OCI-LY7 (cell line): Measurements from ENCODE around the gene MEIS2. TPM values are rescaled to one million over a fixed set of nuclear protein-coding genes. Genes with fewer than 3 reads are reported as not detected.

Experiments
- BruUV-seq: library from RNA; stranded (reverse); fragments of 400-500 nt; replicated peaks from 2 replicates; lab custom pipeline; 2021; lab: Mats Ljungman, UMichigan
- CTCF ChIA-PET: fragments of 300-600 bp; sonication (Branson Sonifier 250); formaldehyde crosslinking; loops from one replicate; lab custom pipeline; 2022; ENCODE audit warnings: antibody characterized with exemption; ENCODE audit not compliant: unreplicated experiment; lab: Charles Lee
- POLR2A ChIA-PET: fragments of 300-600 bp; sonication (Branson Sonifier 250); formaldehyde crosslinking; loops from one replicate; lab custom pipeline; 2022; ENCODE audit warnings: antibody characterized with exemption; lab: Charles Lee
- DNase-seq: peaks from one replicate; pipeline ENCODE4 v3.0.0-alpha.2; 2015; ENCODE audit warnings: low spot score
- H2AFZ ChIP-seq: fragments of 200-600 bp; sonication (generic), shearing (Covaris generic); 2 replicates; pipeline ENCODE4 v1.6.1; 2014; ENCODE audit warnings: mild to moderate bottlenecking, antibody characterized with exemption, low read length, moderate library complexity
- H3K27ac ChIP-seq: fragments of 200-600 bp; sonication (generic); 2 replicates; pipeline ENCODE4 v1.5.1; 2014; ENCODE audit warnings: mixed run types, low read depth, mild to moderate bottlenecking, moderate library complexity, low read length, inconsistent platforms; ENCODE audit not compliant: poor library complexity, severe bottlenecking
- H3K36me3 ChIP-seq: fragments of 200-600 bp; sonication (generic); 2 replicates; pipeline ENCODE4 v1.6.1; 2014; ENCODE audit warnings: mild to moderate bottlenecking, antibody characterized with exemption, low read length, moderate library complexity, mixed read lengths; ENCODE audit not compliant: insufficient read depth
- H3K4me1 ChIP-seq: fragments of 200-600 bp; sonication (generic); 2 replicates; pipeline ENCODE4 v1.5.1; 2014; ENCODE audit warnings: mild to moderate bottlenecking, low read length; ENCODE audit not compliant: insufficient read depth, poor library complexity, severe bottlenecking
- H3K4me2 ChIP-seq: fragments of 200-600 bp; sonication (generic); 2 replicates; pipeline ENCODE4 v1.6.1; 2014; ENCODE audit warnings: mild to moderate bottlenecking, low read length
- H3K4me3 ChIP-seq: fragments of 200-600 bp; sonication (generic); 2 replicates; pipeline ENCODE4 v1.5.1; 2014; ENCODE audit warnings: mild to moderate bottlenecking, low read depth, low read length; ENCODE audit not compliant: poor library complexity, severe bottlenecking
- H3K79me2 ChIP-seq: fragments of 200-600 bp; sonication (generic); 2 replicates; pipeline ENCODE4 v1.6.1; 2016; ENCODE audit warnings: low read depth, mild to moderate bottlenecking, low read length, moderate library complexity, mixed read lengths; ENCODE audit not compliant: insufficient read depth
- H3K9me2 ChIP-seq: fragments of 200-600 bp; sonication (generic); 2 replicates; pipeline ENCODE4 v1.6.1; 2016; ENCODE audit warnings: mild to moderate bottlenecking, low read length, mixed read lengths; ENCODE audit not compliant: insufficient read depth
- H3K9me3 ChIP-seq: fragments of 200-600 bp; sonication (generic); 2 replicates; pipeline ENCODE4 v1.6.1; 2014; ENCODE audit warnings: mild to moderate bottlenecking, mixed run types, low read length, mixed read lengths
- H4K20me1 ChIP-seq: fragments of 200-600 bp; sonication (generic); 2 replicates; pipeline ENCODE4 v1.6.1; 2014; ENCODE audit warnings: mild to moderate bottlenecking, antibody characterized with exemption, low read length, moderate library complexity, mixed read lengths; ENCODE audit not compliant: insufficient read depth
- CTCF ChIP-seq: fragments of 200-600 bp; sonication (generic); conservative IDR thresholded peaks from 2 replicates; pipeline ENCODE4 v1.5.1; 2014; ENCODE audit warnings: mild to moderate bottlenecking, antibody characterized with exemption, low read length, moderate library complexity, mixed read lengths
- EZH2phosphoT487 ChIP-seq: fragments of 200-600 bp; sonication (generic); IDR thresholded peaks from 2 replicates; pipeline ENCODE4 v1.6.1; 2018; ENCODE audit warnings: low read depth, borderline replicate concordance, mild to moderate bottlenecking, mixed run types, antibody characterized with exemption, low read length, moderate library complexity, mixed read lengths
- intact Hi-C: fragments of 100-400 bp; cut with micrococcal nuclease; formaldehyde crosslinking; loops from one replicate; pipeline ENCODE4 v1.10.0; 2022; ENCODE audit not compliant: unreplicated experiment
- total RNA-seq, 2 experiments: library from RNA; depleted of rRNA in 1 of 2; stranded (reverse); fragments of >200 nt in 1 of 2; shearing (Covaris generic) in 1 of 2; gene quantifications; 2 replicates each; pipeline ENCODE4 v1.2.3, GENCODE V29; 2014 to 2022

Gene MEIS2
- total RNA-seq, 2 experiments from 2014 or later, result 31.0 to 35.8 TPM

- no TSS peak for BruUV-seq
- no peaks in the 10 kb centered on the region for H3K79me2 ChIP-seq
- intact Hi-C loops, result no loop called here
- no peak overlapping the region for H3K4me3 ChIP-seq
- H3K36me3 ChIP-seq, result peaks cover 17% of the 10 kb centered on the region
- H3K9me3 ChIP-seq, result no peaks in the 10 kb centered on the region
- H2AFZ ChIP-seq, result no peak overlapping the region
- TF ChIP-seq EZH2phosphoT487, result no peak
- no peaks in the 10 kb centered on the region for H3K4me1 ChIP-seq
- H3K4me2 ChIP-seq, result no peak overlapping the region
- no peak overlapping the region for H3K27ac ChIP-seq
- no peaks in the 10 kb centered on the region for H4K20me1 ChIP-seq
- CTCF ChIA-PET, result interaction anchor here (0.6 kb wide), 1 partner anchor 51 kb away, joined by 6 read pairs; no protein-coding TSS in a partner anchor
- DNase-seq, result no peak
- POLR2A ChIA-PET, result no interaction called here
- H3K9me2 ChIP-seq, result no peaks in the 10 kb centered on the region
Observed at GRCh38 chr15:37002041-37002672, 98.2 kb downstream of the MEIS2 start.

GRCh38 chr15:37001417-37001816 is 98.9 kb downstream of the MEIS2 start:
- Histone ChIP-seq H3K9me2 (no peaks in the 10 kb centered on the region), H2AFZ (no peak overlapping the region), H3K4me1 (no peaks in the 10 kb centered on the region), H3K27ac (no peak overlapping the region), H3K4me3 (no peak overlapping the region), H3K9me3 (no peaks in the 10 kb centered on the region), H3K79me2 (no peaks in the 10 kb centered on the region), H3K4me2 (no peak overlapping the region), H4K20me1 (no peaks in the 10 kb centered on the region), H3K36me3 (peaks cover 17% of the 10 kb centered on the region)
- ChIA-PET CTCF (no interaction called here), POLR2A (no interaction called here)
- DNase-seq, result no peak
- intact Hi-C loops, result no loop called here
- BruUV-seq, result no TSS peak
- TF ChIP-seq EZH2phosphoT487, result no peak
- TF ChIP-seq CTCF, result no peak

- DNase-seq, result no peak
- Histone ChIP-seq H2AFZ (no peak overlapping the region), H3K79me2 (no peaks in the 10 kb centered on the region), H4K20me1 (no peaks in the 10 kb centered on the region), H3K4me3 (no peak overlapping the region), H3K9me2 (no peaks in the 10 kb centered on the region), H3K9me3 (no peaks in the 10 kb centered on the region), H3K4me1 (no peaks in the 10 kb centered on the region), H3K27ac (no peak overlapping the region), H3K36me3 (0 out of 2 replicates have a peak, but pooled peaks cover 9% of the 10 kb centered on the region), H3K4me2 (no peak overlapping the region)
- no TSS peak for BruUV-seq
- CTCF ChIA-PET, result no interaction called here
- TF ChIP-seq CTCF, result no peak
- TF ChIP-seq EZH2phosphoT487, result no peak
- POLR2A ChIA-PET, result interaction anchor here (0.7 kb wide), 2 partner anchors 15 to 46 kb away, joined by 3 read pairs; no protein-coding TSS in a partner anchor
- intact Hi-C loops, result no loop called here
Observed at GRCh38 chr15:36999778-37000177, 100.6 kb downstream of the MEIS2 start.
